ENCODE results near the gene DHX32. TPM values are rescaled to one million over a fixed set of nuclear protein-coding genes. Genes with fewer than 3 reads are reported as not detected.
A peak's percentile ranks its signal among the peaks of the same experiment; 100 is the strongest.
"Not testable (repeated sequence)": the region's sequence is repeated elsewhere in the genome, so short reads cannot be mapped to it uniquely, and the experiment has no call there.

DHX32 gene
- polyA plus RNA-seq, 1 of the 3 experiments (the other 2 are of a cell fraction): 16.8 TPM

- H3K9ac ChIP-seq; H3K4me1 ChIP-seq (ENCODE audit: control insufficient read depth in 1 of 2, insufficient read depth in 2 of 2, low read depth in 1 of 2, low read length in 1 of 2); H3K9me3 ChIP-seq; H4K20me1 ChIP-seq (ENCODE audit: insufficient read depth); H3F3A ChIP-seq (replicated peaks; ENCODE audit: insufficient read depth); H3K36me3 ChIP-seq (replicated peaks in 1 of 2; ENCODE audit: control insufficient read depth in 1 of 2, insufficient read depth in 2 of 2, low read length in 1 of 2); H3K9me2 ChIP-seq; H2AFZ ChIP-seq (ENCODE audit: low read depth); CTCF ChIA-PET; H3K4me3 ChIP-seq (ENCODE audit: low read depth in 2 of 2, low read length in 1 of 2); H3K79me2 ChIP-seq (ENCODE audit: insufficient read depth); H3K4me2 ChIP-seq; H3K27me3 ChIP-seq (ENCODE audit: insufficient read depth); POLR2A ChIA-PET; DNase-seq: not testable (repeated sequence)
- peak overlapping the region in 1 of 2 experiments; percentile 40; a peak in 2 of 4 replicates for H3K27ac ChIP-seq (ENCODE audit: low read depth in 2 of 2, low read length in 1 of 2)
- 96% methylated on average over 2 of the region's 2 CpGs for WGBS (ENCODE audit: low lambda C conversion rate)
- 0 out of 2 replicates have a peak, but pooled peaks have one; percentile 0 for TF ChIP-seq FOSL2 (IDR thresholded peaks at IDR 0.05; ENCODE audit: borderline replicate concordance, low read depth)
These were observed 40.7 kb upstream of the DHX32 start for GRCh38 chr10:125921643-125922306.

DNA sequence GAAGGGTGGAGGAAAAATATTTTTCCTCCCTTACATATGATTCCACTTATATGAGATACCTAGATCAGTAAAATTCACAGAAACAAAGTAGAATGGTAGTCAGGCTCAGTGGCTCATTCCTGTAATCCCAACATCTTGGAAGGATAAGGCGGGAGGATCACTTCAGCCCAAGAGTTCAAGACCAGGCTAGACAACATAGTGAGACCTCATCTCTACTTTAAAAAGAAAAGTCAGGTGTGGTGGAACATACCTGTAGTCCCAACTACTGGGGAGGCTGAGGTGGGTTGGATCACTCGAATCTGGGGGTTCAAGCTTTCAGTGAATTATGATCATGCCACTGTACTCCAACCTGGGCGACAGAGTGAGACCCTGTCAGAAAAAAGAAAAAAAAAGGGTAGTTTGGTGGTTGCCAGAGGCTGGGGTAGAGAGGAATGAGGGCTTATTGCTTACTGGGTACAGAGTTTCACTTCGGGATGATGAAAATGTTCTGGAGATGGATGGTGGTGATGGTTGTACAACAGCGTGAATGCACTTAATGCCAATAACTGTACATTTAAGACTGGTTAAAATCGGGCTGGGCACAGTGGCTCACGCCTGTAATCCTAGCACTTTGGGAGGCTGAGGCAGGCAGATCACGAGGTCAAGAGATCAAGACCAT lies 36.7 kb upstream of the DHX32 start:
- H3K9me2 ChIP-seq; DNase-seq; H4K20me1 ChIP-seq (ENCODE audit: insufficient read depth); H3F3A ChIP-seq (replicated peaks; ENCODE audit: insufficient read depth); H3K36me3 ChIP-seq (replicated peaks in 1 of 2; ENCODE audit: control insufficient read depth in 1 of 2, insufficient read depth in 2 of 2, low read length in 1 of 2); H3K4me3 ChIP-seq (ENCODE audit: low read depth in 2 of 2, low read length in 1 of 2); H3K4me1 ChIP-seq (ENCODE audit: control insufficient read depth in 1 of 2, insufficient read depth in 2 of 2, low read depth in 1 of 2, low read length in 1 of 2); H3K27me3 ChIP-seq (ENCODE audit: insufficient read depth); H3K79me2 ChIP-seq (ENCODE audit: insufficient read depth); H3K27ac ChIP-seq (ENCODE audit: low read depth in 2 of 2, low read length in 1 of 2); POLR2A ChIA-PET; H3K9me3 ChIP-seq; H3K9ac ChIP-seq; H2AFZ ChIP-seq (ENCODE audit: low read depth); H3K4me2 ChIP-seq: not testable (repeated sequence)
- 72% methylated on average over 8 of the region's 8 CpGs for WGBS (ENCODE audit: low lambda C conversion rate)
- CTCF ChIA-PET: interaction anchor here (0.6 kb wide), 1 partner anchor 1478 kb away, joined by 3 read pairs; no protein-coding TSS in a partner anchor

DNA sequence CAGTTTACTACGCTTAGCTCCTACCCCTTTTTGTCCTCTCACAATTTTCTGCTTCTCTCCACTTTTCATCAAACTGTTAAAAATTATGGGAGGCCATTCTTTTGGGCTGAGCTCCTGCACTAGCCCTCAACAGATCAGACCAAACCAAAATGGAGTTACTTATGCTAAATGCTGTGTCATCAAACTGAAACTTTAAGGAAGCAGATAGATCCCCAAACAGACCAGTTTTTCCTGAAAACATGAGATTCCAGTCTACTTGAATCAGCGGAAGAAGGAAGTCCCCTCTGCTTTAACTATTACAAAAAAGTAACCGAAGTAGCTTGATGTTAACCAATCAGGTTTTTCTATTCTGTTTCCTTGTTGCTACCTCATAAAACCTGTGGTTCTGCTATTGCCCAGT lies 35.9 kb upstream of the DHX32 start:
- Histone ChIP-seq H3K9me3 (no peaks in the 10 kb centered on the region), H2AFZ (ENCODE audit: low read depth) (no peak overlapping the region), H3K36me3 (replicated peaks in 1 of 2; ENCODE audit: control insufficient read depth in 1 of 2, insufficient read depth in 2 of 2, low read length in 1 of 2) (no peaks in the 10 kb centered on the region), H3K4me1 (ENCODE audit: control insufficient read depth in 1 of 2, insufficient read depth in 2 of 2, low read depth in 1 of 2, low read length in 1 of 2) (peaks cover 0 to 2% of the 10 kb centered on the region in 2 experiments; a peak in 1 of 4 replicates), H3K4me3 (ENCODE audit: low read depth in 2 of 2, low read length in 1 of 2) (no peak overlapping the region), H3K27ac (ENCODE audit: low read depth in 2 of 2, low read length in 1 of 2) (no peak overlapping the region), H3K4me2 (no peak overlapping the region), H4K20me1 (ENCODE audit: insufficient read depth) (no peaks in the 10 kb centered on the region), H3K9me2 (no peaks in the 10 kb centered on the region), H3K79me2 (ENCODE audit: insufficient read depth) (no peaks in the 10 kb centered on the region), H3K27me3 (ENCODE audit: insufficient read depth) (no peaks in the 10 kb centered on the region), H3F3A (replicated peaks; ENCODE audit: insufficient read depth) (no peaks in the 10 kb centered on the region), H3K9ac (no peak overlapping the region)
- TF ChIP-seq MEF2A (IDR thresholded peaks at IDR 0.05; ENCODE audit: borderline replicate concordance, low read depth) (no peak), JUND (IDR thresholded peaks at IDR 0.05) (no peak), EP300 (IDR thresholded peaks at IDR 0.05; ENCODE audit: borderline replicate concordance in 1 of 2, low read depth in 1 of 2, low read length in 1 of 2) (no peak), EZH2phosphoT487 (IDR thresholded peaks at IDR 0.05; ENCODE audit: borderline replicate concordance, low read depth) (no peak), YY1 (IDR thresholded peaks at IDR 0.05; ENCODE audit: low read depth) (no peak)
- TF ChIP-seq, protein P1, sequence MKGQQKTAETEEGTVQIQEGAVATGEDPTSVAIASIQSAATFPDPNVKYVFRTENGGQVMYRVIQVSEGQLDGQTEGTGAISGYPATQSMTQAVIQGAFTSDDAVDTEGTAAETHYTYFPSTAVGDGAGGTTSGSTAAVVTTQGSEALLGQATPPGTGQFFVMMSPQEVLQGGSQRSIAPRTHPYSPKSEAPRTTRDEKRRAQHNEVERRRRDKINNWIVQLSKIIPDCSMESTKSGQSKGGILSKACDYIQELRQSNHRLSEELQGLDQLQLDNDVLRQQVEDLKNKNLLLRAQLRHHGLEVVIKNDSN (IDR thresholded peaks at IDR 0.05; ENCODE audit: borderline replicate concordance, low read depth): no peak
- TF ChIP-seq, protein P2, sequence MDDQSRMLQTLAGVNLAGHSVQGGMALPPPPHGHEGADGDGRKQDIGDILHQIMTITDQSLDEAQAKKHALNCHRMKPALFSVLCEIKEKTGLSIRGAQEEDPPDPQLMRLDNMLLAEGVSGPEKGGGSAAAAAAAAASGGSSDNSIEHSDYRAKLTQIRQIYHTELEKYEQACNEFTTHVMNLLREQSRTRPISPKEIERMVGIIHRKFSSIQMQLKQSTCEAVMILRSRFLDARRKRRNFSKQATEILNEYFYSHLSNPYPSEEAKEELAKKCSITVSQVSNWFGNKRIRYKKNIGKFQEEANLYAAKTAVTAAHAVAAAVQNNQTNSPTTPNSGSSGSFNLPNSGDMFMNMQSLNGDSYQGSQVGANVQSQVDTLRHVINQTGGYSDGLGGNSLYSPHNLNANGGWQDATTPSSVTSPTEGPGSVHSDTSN (IDR thresholded peaks at IDR 0.05): no peak
- ChIA-PET CTCF (interaction anchor here (0.6 to 1.6 kb wide), 2 partner anchors 17 to 1479 kb away, joined by 3 to 5 read pairs; no protein-coding TSS in a partner anchor), POLR2A (no interaction called here)
- DNase-seq: no peak
- 57% methylated on average over 3 of the region's 3 CpGs for WGBS (ENCODE audit: low lambda C conversion rate)

GRCh38 chr10:125913277-125913676 lies 32.2 kb upstream of the DHX32 start:
- H3K79me2 ChIP-seq (ENCODE audit: insufficient read depth); H3K4me2 ChIP-seq; H2AFZ ChIP-seq (ENCODE audit: low read depth); H3K9me2 ChIP-seq; H4K20me1 ChIP-seq (ENCODE audit: insufficient read depth); H3K27ac ChIP-seq (ENCODE audit: low read depth in 2 of 2, low read length in 1 of 2); H3K27me3 ChIP-seq (ENCODE audit: insufficient read depth); H3F3A ChIP-seq (replicated peaks; ENCODE audit: insufficient read depth); H3K9ac ChIP-seq; H3K4me3 ChIP-seq (ENCODE audit: low read depth in 2 of 2, low read length in 1 of 2); H3K9me3 ChIP-seq; CTCF ChIA-PET; H3K4me1 ChIP-seq (ENCODE audit: control insufficient read depth in 1 of 2, insufficient read depth in 2 of 2, low read depth in 1 of 2, low read length in 1 of 2); H3K36me3 ChIP-seq (replicated peaks in 1 of 2; ENCODE audit: control insufficient read depth in 1 of 2, insufficient read depth in 2 of 2, low read length in 1 of 2); POLR2A ChIA-PET; DNase-seq: not testable (repeated sequence)
- 61% methylated on average over 6 of the region's 6 CpGs for WGBS (ENCODE audit: low lambda C conversion rate)
